ENCODE measurements around the gene PTPRD. TPM values are rescaled to one million over a fixed set of nuclear protein-coding genes. Genes with fewer than 3 reads are reported as not detected.

Gene PTPRD
- total and polyA plus RNA-seq, 2 of the 4 experiments (the other 2 are of a cell fraction): 0.07 to 0.18 TPM

DNA sequence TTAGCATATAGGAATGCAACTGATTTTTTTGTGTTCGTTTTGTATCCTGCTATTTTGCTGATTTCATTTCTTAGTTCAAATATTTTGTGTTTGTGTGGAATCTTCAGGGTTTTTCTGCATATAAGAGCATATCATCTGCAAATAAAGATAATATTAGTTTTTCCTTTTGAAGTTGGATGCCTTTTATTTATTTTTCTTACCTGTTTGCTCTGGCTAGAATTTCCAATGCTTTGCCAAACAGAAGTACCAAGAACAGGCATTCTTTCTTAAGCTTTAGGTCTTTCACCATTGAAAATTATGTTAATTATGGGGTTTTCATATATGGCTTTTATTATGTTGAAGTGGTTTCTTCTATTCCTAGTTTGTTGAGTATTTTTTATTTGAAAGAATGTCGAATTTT lies 2308.1 kb downstream of the PTPRD start:
- Histone ChIP-seq H2BK20ac (ENCODE audit: low read depth, low read length) (no peak overlapping the region), H4K91ac (ENCODE audit: insufficient read depth, low read depth, low read length) (no peak overlapping the region), H2AFZ (replicated peaks; ENCODE audit: low read length, poor library complexity) (no peak overlapping the region), H3K23ac (ENCODE audit: low read depth, low read length) (no peak overlapping the region), H3K4ac (ENCODE audit: low read depth, low read length) (no peak overlapping the region), H3K27ac (ENCODE audit: insufficient read depth, low read length) (no peak overlapping the region), H2BK120ac (ENCODE audit: low read depth, low read length) (no peak overlapping the region), H3K14ac (replicated peaks; ENCODE audit: low read depth, low read length) (no peak overlapping the region), H2BK15ac (ENCODE audit: low read depth, low read length) (no peak overlapping the region), H3K4me1 (ENCODE audit: control insufficient read depth, insufficient read depth, low read length) (no peaks in the 10 kb centered on the region), H4K20me1 (ENCODE audit: insufficient read depth, low read length) (no peaks in the 10 kb centered on the region), H3K27me3 (ENCODE audit: control insufficient read depth, insufficient read depth, low read length) (no peaks in the 10 kb centered on the region), H4K8ac (ENCODE audit: low read depth in 2 of 2, low read length in 2 of 2) (no peak overlapping the region), H3K18ac (ENCODE audit: low read depth, low read length) (no peak overlapping the region), H3K36me3 (ENCODE audit: control insufficient read depth, insufficient read depth, low read length) (no peaks in the 10 kb centered on the region), H4K5ac (ENCODE audit: low read depth, low read length) (no peak overlapping the region), H3K79me1 (ENCODE audit: low read depth in 1 of 2, low read length in 2 of 2) (no peaks in the 10 kb centered on the region), H3K9me1 (ENCODE audit: insufficient read depth, low read length) (no peaks in the 10 kb centered on the region), H2AK5ac (ENCODE audit: low read depth, low read length) (no peak overlapping the region), H2AK9ac (replicated peaks; ENCODE audit: low read depth, low read length, poor library complexity) (no peak overlapping the region), H3K4me3 (ENCODE audit: insufficient read depth, low read depth, low read length) (no peak overlapping the region), H2BK5ac (ENCODE audit: low read depth, low read length, poor library complexity, severe bottlenecking) (no peak overlapping the region), H3K9ac (ENCODE audit: low read depth, low read length) (no peak overlapping the region), H3K9me3 (ENCODE audit: control insufficient read depth, insufficient read depth, low read length) (peaks cover 2% of the 10 kb centered on the region; the same call in 1 of the 2 replicates), H3K56ac (ENCODE audit: extremely low read depth, insufficient read depth, low read length) (no peak overlapping the region), H3K4me2 (ENCODE audit: low read depth, low read length) (no peak overlapping the region)
- no TSS peak for BruUV-seq (replicated peaks)
- ATAC-seq (ENCODE audit: low read depth): no peak
- POLR2A ChIA-PET (ENCODE audit: unreplicated experiment): no interaction called here
- in situ Hi-C loops (cut with MboI; ENCODE audit: low sequenced_read_pairs): no loop called here
- intact Hi-C loops (cut with micrococcal nuclease): no loop called here
- no peak for DNase-seq
- WGBS, 2 experiments (ENCODE audit: extremely low coverage in 2 of 2, insufficient read length in 1 of 2): no CpG with 5 or more reads among the region's 2 CpGs
- TF ChIP-seq MAFK (IDR thresholded peaks at IDR 0.05; ENCODE audit: low read depth, low read length) (no peak), RFX5 (IDR thresholded peaks at IDR 0.05; ENCODE audit: low read depth, low read length) (no peak), MXI1 (IDR thresholded peaks at IDR 0.05; ENCODE audit: borderline replicate concordance, low read depth, low read length) (no peak), MAZ (IDR thresholded peaks at IDR 0.05; ENCODE audit: borderline replicate concordance, low read depth, low read length) (no peak), RAD21 (IDR thresholded peaks at IDR 0.05; ENCODE audit: low read length) (no peak), ELK1 (IDR thresholded peaks at IDR 0.05; ENCODE audit: borderline replicate concordance, low read depth, low read length) (no peak), RCOR1 (IDR thresholded peaks at IDR 0.05; ENCODE audit: insufficient replicate concordance, low read length) (no peak), USF2 (IDR thresholded peaks at IDR 0.05; ENCODE audit: low read depth, low read length) (no peak)
- dilution Hi-C loops (cut with HindIII; ENCODE audit: low sequenced_read_pairs, unreplicated experiment): no loop called here
- CTCF ChIA-PET: no interaction called here
